ENCODE data around the gene MMP15. TPM values are rescaled to one million over a fixed set of nuclear protein-coding genes. Genes with fewer than 3 reads are reported as not detected.

Gene MMP15
- total RNA-seq, 1 experiment from 2014 or later = 4.5 TPM

DNA sequence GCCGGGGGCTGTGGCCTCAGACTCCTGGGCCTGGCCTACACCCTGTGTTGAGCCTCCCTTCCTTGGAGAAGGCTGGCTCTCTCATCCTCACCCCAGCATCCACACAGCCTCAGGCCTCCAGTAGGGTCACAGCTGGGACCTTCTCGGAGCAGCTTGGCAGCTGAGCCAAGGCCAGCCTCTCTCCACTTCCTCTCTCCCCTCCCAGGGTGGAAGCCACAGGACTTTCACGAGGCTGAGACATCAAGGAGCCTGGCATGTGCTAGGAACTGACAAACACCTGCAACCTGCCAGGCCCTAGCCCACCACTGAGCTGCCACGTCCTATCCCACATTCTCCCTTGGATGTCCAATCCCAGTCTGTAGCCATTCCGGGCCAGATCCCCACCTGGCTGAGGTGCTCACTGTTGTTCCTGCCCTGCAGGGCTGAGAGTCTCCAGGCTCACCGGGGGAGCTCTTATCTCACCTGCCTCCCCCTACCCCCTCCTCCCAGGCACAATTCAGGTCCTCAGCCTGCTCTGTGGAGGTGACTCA is 3.1 kb downstream of the MMP15 start:
- H3K36me3 ChIP-seq (ENCODE audit: insufficient read depth, low read length, poor library complexity, severe bottlenecking) = no peaks in the 10 kb centered on the region
- intact Hi-C loops (cut with micrococcal nuclease; ENCODE audit: unreplicated experiment) = no loop called here
- H3K27me3 ChIP-seq (replicated peaks; ENCODE audit: insufficient read depth, low read depth, low read length, poor library complexity) = no peaks in the 10 kb centered on the region
- BruUV-seq (replicated peaks) = no TSS peak
- no peaks in the 10 kb centered on the region for H3K9me3 ChIP-seq (ENCODE audit: low read depth, low read length, poor library complexity, severe bottlenecking)
- peaks cover 11% of the 10 kb centered on the region for H3K4me1 ChIP-seq (ENCODE audit: insufficient read depth, low read length, poor library complexity, severe bottlenecking)
- ChIA-PET CTCF (no interaction called here), POLR2A (ENCODE audit: low non-redundant PET) (no interaction called here)
- TF ChIP-seq EZH2 (IDR thresholded peaks at IDR 0.05; ENCODE audit: borderline replicate concordance, low read depth, low read length, poor library complexity, severe bottlenecking) = no peak
- no peak overlapping the region for H3K4me3 ChIP-seq (ENCODE audit: low read depth, low read length, poor library complexity, severe bottlenecking)
- no peak for DNase-seq (ENCODE audit: low spot score)
- no peak overlapping the region for H3K27ac ChIP-seq (ENCODE audit: low read depth, low read length, poor library complexity, severe bottlenecking)

DNA sequence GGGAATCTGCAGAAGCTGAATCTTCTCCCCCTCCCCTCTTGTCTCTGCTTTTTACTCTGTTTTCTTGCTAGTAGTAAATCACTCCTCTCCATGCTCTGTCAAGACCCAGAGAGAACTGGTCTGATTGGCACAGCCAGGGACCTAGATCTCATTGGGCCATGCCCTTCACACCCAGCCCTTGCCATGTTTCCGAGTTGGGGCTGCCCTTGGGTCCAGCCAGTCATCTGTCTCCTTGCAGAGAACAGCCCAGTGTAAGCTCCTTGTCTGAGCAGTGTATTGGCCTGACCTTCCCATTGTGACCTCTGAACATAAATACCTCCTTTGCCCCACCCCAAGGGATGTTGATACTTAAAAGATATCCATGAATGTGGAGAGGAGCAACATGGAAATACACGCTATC is 3.9 kb downstream of the MMP15 start:
- Histone ChIP-seq H3K27me3 (replicated peaks; ENCODE audit: insufficient read depth, low read depth, low read length, poor library complexity) (no peaks in the 10 kb centered on the region), H3K36me3 (ENCODE audit: insufficient read depth, low read length, poor library complexity, severe bottlenecking) (no peaks in the 10 kb centered on the region), H3K4me1 (ENCODE audit: insufficient read depth, low read length, poor library complexity, severe bottlenecking) (peaks cover 11% of the 10 kb centered on the region), H3K27ac (ENCODE audit: low read depth, low read length, poor library complexity, severe bottlenecking) (no peak overlapping the region), H3K4me3 (ENCODE audit: low read depth, low read length, poor library complexity, severe bottlenecking) (no peak overlapping the region), H3K9me3 (ENCODE audit: low read depth, low read length, poor library complexity, severe bottlenecking) (no peaks in the 10 kb centered on the region)
- no peak for DNase-seq (ENCODE audit: low spot score)
- intact Hi-C loops (cut with micrococcal nuclease; ENCODE audit: unreplicated experiment) = no loop called here
- no TSS peak for BruUV-seq (replicated peaks)
- no peak for TF ChIP-seq EZH2 (IDR thresholded peaks at IDR 0.05; ENCODE audit: borderline replicate concordance, low read depth, low read length, poor library complexity, severe bottlenecking)
- TF ChIP-seq, protein P1, sequence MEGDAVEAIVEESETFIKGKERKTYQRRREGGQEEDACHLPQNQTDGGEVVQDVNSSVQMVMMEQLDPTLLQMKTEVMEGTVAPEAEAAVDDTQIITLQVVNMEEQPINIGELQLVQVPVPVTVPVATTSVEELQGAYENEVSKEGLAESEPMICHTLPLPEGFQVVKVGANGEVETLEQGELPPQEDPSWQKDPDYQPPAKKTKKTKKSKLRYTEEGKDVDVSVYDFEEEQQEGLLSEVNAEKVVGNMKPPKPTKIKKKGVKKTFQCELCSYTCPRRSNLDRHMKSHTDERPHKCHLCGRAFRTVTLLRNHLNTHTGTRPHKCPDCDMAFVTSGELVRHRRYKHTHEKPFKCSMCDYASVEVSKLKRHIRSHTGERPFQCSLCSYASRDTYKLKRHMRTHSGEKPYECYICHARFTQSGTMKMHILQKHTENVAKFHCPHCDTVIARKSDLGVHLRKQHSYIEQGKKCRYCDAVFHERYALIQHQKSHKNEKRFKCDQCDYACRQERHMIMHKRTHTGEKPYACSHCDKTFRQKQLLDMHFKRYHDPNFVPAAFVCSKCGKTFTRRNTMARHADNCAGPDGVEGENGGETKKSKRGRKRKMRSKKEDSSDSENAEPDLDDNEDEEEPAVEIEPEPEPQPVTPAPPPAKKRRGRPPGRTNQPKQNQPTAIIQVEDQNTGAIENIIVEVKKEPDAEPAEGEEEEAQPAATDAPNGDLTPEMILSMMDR (conservative IDR thresholded peaks at IDR 0.05; ENCODE audit: low read depth, low read length) = no peak
- POLR2A ChIA-PET (ENCODE audit: low non-redundant PET) = no interaction called here
- CTCF ChIA-PET = no interaction called here

DNA sequence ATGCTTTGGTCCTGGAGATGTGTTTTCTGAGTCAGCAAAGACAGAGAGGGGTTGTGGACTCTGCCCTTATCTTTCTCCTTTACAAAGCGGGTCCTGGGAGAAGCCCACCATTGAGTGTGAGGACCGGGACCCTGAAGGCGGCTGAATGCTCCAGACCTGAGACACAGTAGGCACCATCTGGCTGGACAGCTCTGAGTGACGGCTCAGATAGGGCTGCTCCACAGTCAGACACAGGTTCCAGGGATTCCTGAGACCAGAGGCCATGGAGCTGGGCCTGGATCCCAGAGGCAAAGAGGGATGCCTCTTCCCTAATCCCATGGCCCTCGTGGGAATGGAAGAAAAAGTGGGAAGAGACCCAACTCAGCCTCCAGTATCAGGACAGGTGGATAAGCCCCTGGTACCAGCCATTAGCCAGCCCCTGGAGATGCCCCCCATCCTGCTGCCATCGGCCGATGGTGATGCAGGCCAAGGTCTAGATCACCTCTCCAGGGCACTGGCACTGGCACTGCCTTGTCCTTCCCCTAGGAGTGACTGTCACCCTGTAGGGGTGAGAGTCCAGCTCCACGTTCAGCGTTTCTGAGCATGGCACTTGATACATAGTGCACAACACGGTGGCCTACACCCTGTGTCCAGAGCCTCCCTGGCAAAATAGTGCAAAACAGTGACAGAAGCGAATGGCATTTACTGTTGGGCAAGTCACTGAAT is 4.7 kb downstream of the MMP15 start:
- Histone ChIP-seq H3K9me3 (ENCODE audit: low read depth, low read length, poor library complexity, severe bottlenecking) (no peaks in the 10 kb centered on the region), H3K4me1 (ENCODE audit: insufficient read depth, low read length, poor library complexity, severe bottlenecking) (peaks cover 7% of the 10 kb centered on the region), H3K36me3 (ENCODE audit: insufficient read depth, low read length, poor library complexity, severe bottlenecking) (no peaks in the 10 kb centered on the region), H3K27ac (ENCODE audit: low read depth, low read length, poor library complexity, severe bottlenecking) (no peak overlapping the region), H3K27me3 (replicated peaks; ENCODE audit: insufficient read depth, low read depth, low read length, poor library complexity) (no peaks in the 10 kb centered on the region), H3K4me3 (ENCODE audit: low read depth, low read length, poor library complexity, severe bottlenecking) (no peak overlapping the region)
- intact Hi-C loops (cut with micrococcal nuclease; ENCODE audit: unreplicated experiment) = no loop called here
- no peak for TF ChIP-seq EZH2 (IDR thresholded peaks at IDR 0.05; ENCODE audit: borderline replicate concordance, low read depth, low read length, poor library complexity, severe bottlenecking)
- DNase-seq (ENCODE audit: low spot score) = no peak
- no TSS peak for BruUV-seq (replicated peaks)
- CTCF ChIA-PET = no interaction called here
- POLR2A ChIA-PET (ENCODE audit: low non-redundant PET) = no interaction called here

DNA sequence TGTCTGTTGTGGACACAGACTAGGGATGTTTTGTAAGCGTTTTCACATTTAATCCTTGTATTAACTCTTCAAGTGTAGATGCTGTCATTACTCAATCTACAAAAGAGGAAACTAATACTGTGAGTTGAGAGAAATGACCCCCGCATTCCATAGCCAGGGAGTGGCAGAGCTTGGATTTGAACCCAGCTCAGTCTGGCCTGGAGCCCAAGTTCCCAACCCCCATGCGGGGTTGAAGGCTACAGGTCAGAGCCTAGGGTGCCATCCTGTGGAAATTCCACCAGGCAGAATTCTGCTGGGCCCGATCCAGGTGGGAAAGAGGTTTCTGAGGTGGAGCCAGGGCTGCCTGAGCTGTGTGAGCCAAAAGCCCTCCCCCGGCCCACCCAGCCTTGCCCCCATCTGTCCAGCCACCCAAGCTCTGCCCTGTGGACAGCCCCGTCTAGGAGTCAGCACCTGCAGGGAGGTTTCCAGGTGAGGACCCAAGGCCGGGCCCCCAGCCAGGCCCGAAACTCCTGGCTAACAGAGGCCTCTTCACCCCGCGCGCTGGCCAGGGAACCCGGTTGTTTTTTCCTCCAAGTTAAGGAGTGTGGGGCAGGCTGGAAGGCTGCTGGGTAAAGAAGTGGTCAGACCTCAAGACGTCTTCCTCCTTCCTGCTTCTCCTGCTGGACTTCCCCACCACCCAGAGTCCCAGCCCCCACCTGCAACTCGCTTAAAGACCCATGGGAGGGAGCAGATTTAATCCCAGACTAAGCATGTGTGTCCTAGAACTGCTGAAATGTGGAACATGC is 5.7 kb downstream of the MMP15 start:
- no TSS peak for BruUV-seq (replicated peaks)
- DNase-seq (ENCODE audit: low spot score) = no peak
- no peak overlapping the region for H3K27ac ChIP-seq (ENCODE audit: low read depth, low read length, poor library complexity, severe bottlenecking)
- TF ChIP-seq EZH2 (IDR thresholded peaks at IDR 0.05; ENCODE audit: borderline replicate concordance, low read depth, low read length, poor library complexity, severe bottlenecking) = no peak
- intact Hi-C loops (cut with micrococcal nuclease; ENCODE audit: unreplicated experiment) = no loop called here
- no peaks in the 10 kb centered on the region for H3K9me3 ChIP-seq (ENCODE audit: low read depth, low read length, poor library complexity, severe bottlenecking)
- POLR2A ChIA-PET (ENCODE audit: low non-redundant PET) = no interaction called here
- H3K27me3 ChIP-seq (replicated peaks; ENCODE audit: insufficient read depth, low read depth, low read length, poor library complexity) = no peaks in the 10 kb centered on the region
- H3K4me1 ChIP-seq (ENCODE audit: insufficient read depth, low read length, poor library complexity, severe bottlenecking) = peaks cover 4% of the 10 kb centered on the region
- H3K4me3 ChIP-seq (ENCODE audit: low read depth, low read length, poor library complexity, severe bottlenecking) = no peak overlapping the region
- CTCF ChIA-PET = interaction anchor here (0.5 kb wide), 1 partner anchor 111 kb away, joined by 3 read pairs; no protein-coding TSS in a partner anchor
- H3K36me3 ChIP-seq (ENCODE audit: insufficient read depth, low read length, poor library complexity, severe bottlenecking) = no peaks in the 10 kb centered on the region
